GM12878 (cell line): ENCODE results near the gene NUDT16L1. TPM values are rescaled to one million over a fixed set of nuclear protein-coding genes. Genes with fewer than 3 reads are reported as not detected.

Experiments
- ATAC-seq: fragments of 200-7000 bp; cut with Tn5 transposase; 3 replicates; pipeline ENCODE4 v1.9.1; 2020; ENCODE audit warnings: mild to moderate bottlenecking, moderate library complexity
- BruUV-seq: library from RNA; stranded (reverse); fragments of 400-500 nt; replicated peaks from 2 replicates; lab custom pipeline; 2021; lab: Mats Ljungman, UMichigan
- CTCF ChIA-PET: fragments of 300-600 bp; sonication (Branson Sonifier 250); formaldehyde crosslinking; extraction: SDS; loops from one replicate; lab custom pipeline; 2021; ENCODE audit warnings: inconsistent platforms; lab: Yijun Ruan, JAX
- POLR2A ChIA-PET: fragments of 350-600 bp; formaldehyde crosslinking; extraction: SDS; loops from one replicate; lab custom pipeline; 2021; ENCODE audit warnings: inconsistent platforms; lab: Charles Lee
- RAD21 ChIA-PET: fragments of 300-600 bp; sonication (Branson Sonifier 250); formaldehyde crosslinking; loops from one replicate; lab custom pipeline; 2023; ENCODE audit warnings: antibody characterized with exemption; ENCODE audit not compliant: unreplicated experiment; lab: Charles Lee
- SMC1A ChIA-PET: fragments of 300-600 bp; sonication (Branson Sonifier 250); formaldehyde crosslinking; loops from one replicate; lab custom pipeline; 2023; ENCODE audit not compliant: unreplicated experiment, uncharacterized antibody; lab: Charles Lee
- DNase-seq: peaks from one replicate; pipeline ENCODE4 v3.0.0-alpha.2; 2011; ENCODE audit warnings: low read depth, low spot score
- FAIRE-seq: peaks from 3 replicates; lab custom pipeline; 2011; peaks lifted over from hg19 to GRCh38; lab: Jason Lieb, UNC
- H2AFZ ChIP-seq: 2 replicates; pipeline ENCODE4 v1.6.0; 2011; ENCODE audit warnings: low read depth, low read length, control low read depth; ENCODE audit not compliant: control insufficient read depth
- H3K27ac ChIP-seq: 2 replicates; pipeline ENCODE4 v1.5.1; 2011; ENCODE audit warnings: control low read depth; ENCODE audit not compliant: control insufficient read depth, insufficient read depth
- H3K27me3 ChIP-seq, 2 experiments: replicated peaks in 1 of 2; 2 replicates each; pipeline versions ENCODE4 v1.6.0 to v1.6.1; 2011; ENCODE audit warnings: low read length in 1 of 2; ENCODE audit not compliant: control insufficient read depth in 2 of 2, insufficient read depth in 2 of 2
- H3K36me3 ChIP-seq, 2 experiments: 2 replicates each; pipeline ENCODE4 v1.5.1; 2011; ENCODE audit warnings: low read length in 1 of 2; ENCODE audit not compliant: control insufficient read depth in 2 of 2, insufficient read depth in 2 of 2
- H3K4me1 ChIP-seq: 2 replicates; pipeline ENCODE4 v1.6.1; 2011; ENCODE audit warnings: mild to moderate bottlenecking, low read length, moderate library complexity, mixed read lengths; ENCODE audit not compliant: control insufficient read depth, insufficient read depth
- H3K4me2 ChIP-seq: 2 replicates; pipeline ENCODE4 v1.6.0; 2011; ENCODE audit warnings: control low read depth; ENCODE audit not compliant: control insufficient read depth, insufficient read depth
- H3K4me3 ChIP-seq: fragments of 200-600 bp; sonication (generic); 2 replicates; pipeline ENCODE4 v1.5.1; 2016
- H3K79me2 ChIP-seq: 2 replicates; pipeline ENCODE4 v1.6.0; 2011; ENCODE audit warnings: low read length; ENCODE audit not compliant: control insufficient read depth, insufficient read depth
- H3K9ac ChIP-seq: 2 replicates; pipeline ENCODE4 v1.8.0; 2011; ENCODE audit warnings: low read length, control low read depth, mixed read lengths; ENCODE audit not compliant: control insufficient read depth, insufficient read depth
- H3K9me3 ChIP-seq: replicated peaks from 3 replicates; pipeline ENCODE4 v1.5.1; 2011; ENCODE audit warnings: mild to moderate bottlenecking, low read length; ENCODE audit not compliant: control insufficient read depth, insufficient read depth
- H4K20me1 ChIP-seq: 2 replicates; pipeline ENCODE4 v1.6.0; 2011; ENCODE audit not compliant: control insufficient read depth, insufficient read depth
- BHLHE40 ChIP-seq, 2 experiments: fragments of 450-650 bp in 1 of 2; IDR thresholded peaks; 2 replicates each; pipeline ENCODE4 v1.6.1; 2011 to 2017; ENCODE audit warnings: low read depth in 2 of 2, borderline replicate concordance in 1 of 2, improper control_type of control experiment in 1 of 2, low read length in 1 of 2, mild to moderate bottlenecking in 1 of 2
- CEBPB ChIP-seq, 2 experiments: fragments of 150-350 bp in 1 of 2; IDR thresholded peaks; 2 replicates each; pipeline ENCODE4 v1.6.1; 2012 to 2014; ENCODE audit warnings: low read depth in 2 of 2, low read length in 2 of 2, borderline replicate concordance in 1 of 2, inconsistent platforms in 1 of 2
- ETV6 ChIP-seq, 2 experiments: fragments of 450-650 bp in 1 of 2; IDR thresholded peaks in 1 of 2; conservative IDR thresholded peaks in 1 of 2; 2 replicates each; pipeline ENCODE4 v1.6.1; 2014; ENCODE audit warnings: antibody characterized with exemption in 1 of 2, borderline replicate concordance in 1 of 2, low read depth in 1 of 2, mild to moderate bottlenecking in 1 of 2, moderate library complexity in 1 of 2
- IRF4 ChIP-seq: IDR thresholded peaks from 2 replicates; pipeline ENCODE4 v1.6.1; 2011; ENCODE audit warnings: low read depth, low read length
- MEF2A ChIP-seq: IDR thresholded peaks from 2 replicates; pipeline ENCODE4 v1.6.1; 2011; ENCODE audit warnings: low read depth, mild to moderate bottlenecking, low read length, moderate library complexity; ENCODE audit not compliant: insufficient read depth
- POLR2A ChIP-seq: IDR thresholded peaks from 2 replicates; pipeline ENCODE4 v1.6.1; 2011; ENCODE audit warnings: low read depth, mild to moderate bottlenecking, low read length
- POLR2AphosphoS5 ChIP-seq: IDR thresholded peaks from 2 replicates; pipeline ENCODE4 v1.6.1; 2011; ENCODE audit warnings: mild to moderate bottlenecking, low read length, inconsistent platforms
- RB1 ChIP-seq: fragments of 450-650 bp; formaldehyde crosslinking; IDR thresholded peaks from 2 replicates; pipeline ENCODE4 v1.6.1; 2017; ENCODE audit warnings: mild to moderate bottlenecking, borderline replicate concordance
- RCOR1 ChIP-seq: conservative IDR thresholded peaks from 2 replicates; pipeline ENCODE4 v1.6.1; 2012; ENCODE audit warnings: low read depth, low read length, improper control_type of control experiment
- RUNX3 ChIP-seq: IDR thresholded peaks from 2 replicates; pipeline ENCODE4 v1.6.1; 2012; ENCODE audit warnings: low read length, inconsistent platforms
- WGBS: methylation state at CpG from one replicate; pipeline ENCODE4 v1.1.6; 2016; ENCODE audit warnings: low lambda C conversion rate; ENCODE audit not compliant: insufficient replicate concordance, insufficient coverage; ENCODE audit errors: missing lambda C conversion rate; 5-methylcytosine and 5-hydroxymethylcytosine counted together
- in situ Hi-C: fragments of 300-500 bp; cut with MboI; formaldehyde crosslinking; loops from 9 replicates; pipeline ENCODE4 v1.14.3; 2018; ENCODE audit warnings: mixed read lengths
- intact Hi-C: fragments of 100-400 bp; cut with micrococcal nuclease; formaldehyde crosslinking; loops from one replicate; pipeline ENCODE4 v1.14.2; 2022; ENCODE audit not compliant: unreplicated experiment
- polyA plus RNA-seq, 11 experiments: library from polyadenylated mRNA; depleted of rRNA in 4 of 11; unstranded in 6 of 11; stranded (reverse) in 5 of 11; fragments of >200 nt; fragmentation: Nextera tagmentation in 4 of 11; fragmentation: Illumina TruSeq in 1 of 11; extraction: Ambion mirVana in 4 of 11; extraction: Trizol in 1 of 11; gene quantifications; 1 replicate in 1 of 11; 2 replicates in 10 of 11; pipeline versions ENCODE4 v1.2.1 to v1.2.3, GENCODE V29; 2011 to 2016; ENCODE audit warnings: inconsistent platforms in 2 of 11, missing spikeins in 2 of 11, low read depth in 1 of 11
- total RNA-seq, 4 experiments: library from RNA; depleted of rRNA in 3 of 4; stranded (reverse); fragments of >200 nt in 3 of 4; fragmentation: Illumina TruSeq in 1 of 4; extraction: Trizol in 1 of 4; gene quantifications; 2 replicates each; pipeline versions ENCODE4 v1.2.1 to v1.2.3, GENCODE V29; 2013 to 2021
- TF ChIP-seq, protein P1 (sequence below): IDR thresholded peaks from 2 replicates; pipeline ENCODE4 v1.6.1; 2011; ENCODE audit warnings: borderline replicate concordance, low read depth, mild to moderate bottlenecking, moderate library complexity, low read length; ENCODE audit not compliant: insufficient read depth, poor library complexity, severe bottlenecking
- TF ChIP-seq, protein P2 (sequence below): fragments of 450-650 bp; IDR thresholded peaks from 2 replicates; pipeline ENCODE4 v1.6.1; 2016; ENCODE audit warnings: mild to moderate bottlenecking
- TF ChIP-seq, protein P3 (sequence below): IDR thresholded peaks from 2 replicates; pipeline ENCODE4 v1.6.1; 2012; ENCODE audit warnings: low read depth, low read length, improper control_type of control experiment

The NUDT16L1 gene
- total and polyA plus RNA-seq, 10 of the 15 experiments (the other 5 are each of a cell fraction or from before 2014, with no cell fraction given), result 1.4 to 77.7 (median 28.9) TPM

DNA sequence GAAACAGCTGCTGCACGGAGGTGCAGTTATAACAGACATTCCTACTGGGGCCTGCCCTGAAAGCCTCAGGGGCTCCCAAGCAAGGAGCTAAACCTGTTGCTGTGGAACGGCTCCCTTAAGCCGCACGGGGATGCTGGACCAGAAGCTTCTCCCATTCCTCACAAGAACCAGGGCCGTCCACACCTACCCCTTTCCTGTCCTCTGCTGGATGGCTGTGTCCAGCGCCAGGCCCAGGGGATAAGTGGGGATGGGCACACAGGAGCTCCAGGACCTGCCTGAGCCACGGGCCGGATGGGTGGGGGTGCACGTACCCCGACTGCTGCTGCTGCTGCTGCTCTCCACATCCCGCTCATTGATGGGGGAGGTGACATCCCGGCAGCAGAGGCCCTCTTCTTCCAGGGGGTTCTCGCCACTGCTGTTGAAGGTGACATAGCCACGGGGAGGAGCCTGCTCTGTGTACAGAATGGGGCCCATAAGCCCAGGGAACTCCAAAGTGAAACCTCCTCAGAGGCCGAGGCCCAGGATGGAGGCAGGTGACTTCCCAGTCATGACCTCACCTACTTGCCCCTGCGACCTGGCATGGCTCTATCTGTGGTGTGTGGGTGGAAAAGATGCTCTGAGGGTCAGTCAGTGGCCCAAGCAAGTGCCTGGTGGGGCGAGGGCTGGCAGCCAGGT lies 8.6 kb downstream of the NUDT16L1 start:
- H3K4me3 ChIP-seq, result no peak overlapping the region
- peak; percentile 45; the same call in 1 of the 2 replicates for TF ChIP-seq POLR2A
- TF ChIP-seq POLR2AphosphoS5, result no peak
- TF ChIP-seq, all 136 proteins: peak for 1
- no peak overlapping the region for H3K9ac ChIP-seq
- no peaks in the 10 kb centered on the region for H3K4me1 ChIP-seq
- DNase-seq (no peak), ATAC-seq (no peak), FAIRE-seq (no peak)
- BruUV-seq, result no TSS peak
- RAD21 ChIA-PET, result no interaction called here
- no peaks in the 10 kb centered on the region for H3K9me3 ChIP-seq
- CTCF ChIA-PET, result no interaction called here
- POLR2A ChIA-PET, result no interaction called here
- H2AFZ ChIP-seq, result no peak overlapping the region
- intact Hi-C loops, result no loop called here
- H3K79me2 ChIP-seq, result no peaks in the 10 kb centered on the region
- 80% methylated on average over 17 of the region's 17 CpGs for whole genome bisulfite sequencing
- H3K27ac ChIP-seq, result no peak overlapping the region
- SMC1A ChIA-PET, result no interaction called here
- peaks cover 8 to 35% of the 10 kb centered on the region in 2 experiments; a peak in 3 of 4 replicates for H3K36me3 ChIP-seq
- H4K20me1 ChIP-seq, result no peaks in the 10 kb centered on the region
- no peaks in the 10 kb centered on the region for H3K27me3 ChIP-seq
- in situ Hi-C loops, result no loop called here
- no peak overlapping the region for H3K4me2 ChIP-seq

DNA sequence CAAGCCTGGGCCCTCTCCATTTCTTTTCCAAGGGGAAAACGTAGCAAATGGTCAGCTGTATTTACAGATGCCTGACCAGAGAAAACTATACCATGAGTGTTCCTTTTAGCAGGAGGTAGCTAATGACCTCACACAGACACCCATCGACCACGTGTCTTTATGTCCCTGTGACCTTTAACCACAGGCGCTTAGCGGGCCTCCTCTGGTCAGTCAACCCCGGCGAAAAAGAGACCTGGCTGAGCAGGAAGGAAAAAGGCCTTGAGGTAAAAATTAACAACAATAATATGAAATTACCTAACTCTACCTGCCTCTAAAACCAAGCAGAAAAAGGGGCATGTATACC lies 9.1 kb downstream of the NUDT16L1 start:
- 77% methylated on average over 7 of the region's 7 CpGs for WGBS
- TF ChIP-seq IRF4 (no peak), ETV6 (conservative IDR thresholded peaks at IDR 0.05 in 1 of 2, IDR thresholded peaks at IDR 0.05 in 1 of 2; ENCODE audit: borderline replicate concordance in 1 of 2, low read depth in 1 of 2) (no peak), RCOR1 (no peak), RUNX3 (peak; percentile 22; the same call in 1 of the 2 replicates), MEF2A (no peak), RB1 (no peak), CEBPB (IDR thresholded peaks at IDR 0.05; ENCODE audit: borderline replicate concordance in 1 of 2, low read depth in 2 of 2, low read length in 2 of 2) (no peak), BHLHE40 (IDR thresholded peaks at IDR 0.05; ENCODE audit: borderline replicate concordance in 1 of 2, low read depth in 2 of 2, low read length in 1 of 2) (no peak)
- TF ChIP-seq, protein P1, sequence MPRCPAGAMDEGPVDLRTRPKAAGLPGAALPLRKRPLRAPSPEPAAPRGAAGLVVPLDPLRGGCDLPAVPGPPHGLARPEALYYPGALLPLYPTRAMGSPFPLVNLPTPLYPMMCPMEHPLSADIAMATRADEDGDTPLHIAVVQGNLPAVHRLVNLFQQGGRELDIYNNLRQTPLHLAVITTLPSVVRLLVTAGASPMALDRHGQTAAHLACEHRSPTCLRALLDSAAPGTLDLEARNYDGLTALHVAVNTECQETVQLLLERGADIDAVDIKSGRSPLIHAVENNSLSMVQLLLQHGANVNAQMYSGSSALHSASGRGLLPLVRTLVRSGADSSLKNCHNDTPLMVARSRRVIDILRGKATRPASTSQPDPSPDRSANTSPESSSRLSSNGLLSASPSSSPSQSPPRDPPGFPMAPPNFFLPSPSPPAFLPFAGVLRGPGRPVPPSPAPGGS, result no peak
- TF ChIP-seq, protein P2, sequence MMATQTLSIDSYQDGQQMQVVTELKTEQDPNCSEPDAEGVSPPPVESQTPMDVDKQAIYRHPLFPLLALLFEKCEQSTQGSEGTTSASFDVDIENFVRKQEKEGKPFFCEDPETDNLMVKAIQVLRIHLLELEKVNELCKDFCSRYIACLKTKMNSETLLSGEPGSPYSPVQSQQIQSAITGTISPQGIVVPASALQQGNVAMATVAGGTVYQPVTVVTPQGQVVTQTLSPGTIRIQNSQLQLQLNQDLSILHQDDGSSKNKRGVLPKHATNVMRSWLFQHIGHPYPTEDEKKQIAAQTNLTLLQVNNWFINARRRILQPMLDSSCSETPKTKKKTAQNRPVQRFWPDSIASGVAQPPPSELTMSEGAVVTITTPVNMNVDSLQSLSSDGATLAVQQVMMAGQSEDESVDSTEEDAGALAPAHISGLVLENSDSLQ, result no peak
- TF ChIP-seq, protein P3, sequence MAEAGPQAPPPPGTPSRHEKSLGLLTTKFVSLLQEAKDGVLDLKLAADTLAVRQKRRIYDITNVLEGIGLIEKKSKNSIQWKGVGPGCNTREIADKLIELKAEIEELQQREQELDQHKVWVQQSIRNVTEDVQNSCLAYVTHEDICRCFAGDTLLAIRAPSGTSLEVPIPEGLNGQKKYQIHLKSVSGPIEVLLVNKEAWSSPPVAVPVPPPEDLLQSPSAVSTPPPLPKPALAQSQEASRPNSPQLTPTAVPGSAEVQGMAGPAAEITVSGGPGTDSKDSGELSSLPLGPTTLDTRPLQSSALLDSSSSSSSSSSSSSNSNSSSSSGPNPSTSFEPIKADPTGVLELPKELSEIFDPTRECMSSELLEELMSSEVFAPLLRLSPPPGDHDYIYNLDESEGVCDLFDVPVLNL, result no peak

More for the DNA sequence above, 9.1 kb downstream of the NUDT16L1 start:
- RAD21 ChIA-PET, result no interaction called here
- no peak overlapping the region for H3K4me2 ChIP-seq
- SMC1A ChIA-PET, result no interaction called here
- DNase-seq (no peak), ATAC-seq (no peak; the same call in 1 of the 3 replicates), FAIRE-seq (no peak)
- no peak overlapping the region for H3K9ac ChIP-seq
- H3K36me3 ChIP-seq, result peaks cover 8 to 31% of the 10 kb centered on the region in 2 experiments; a peak in 3 of 4 replicates
- no peaks in the 10 kb centered on the region for H3K4me1 ChIP-seq
- intact Hi-C loops, result no loop called here
- no peak overlapping the region for H3K27ac ChIP-seq
- in situ Hi-C loops, result no loop called here
- H3K79me2 ChIP-seq, result no peaks in the 10 kb centered on the region
- H4K20me1 ChIP-seq, result no peaks in the 10 kb centered on the region
- no peak overlapping the region for H2AFZ ChIP-seq
- H3K4me3 ChIP-seq, result no peak overlapping the region
- no TSS peak for BruUV-seq
- CTCF ChIA-PET, result no interaction called here
- H3K27me3 ChIP-seq, result no peaks in the 10 kb centered on the region
- POLR2A ChIA-PET, result no interaction called here
- H3K9me3 ChIP-seq, result no peaks in the 10 kb centered on the region
